Measurements from ENCODE around the gene UBE2K.
"Not testable (repeated sequence)": the region's sequence is repeated elsewhere in the genome, so short reads cannot be mapped to it uniquely, and the experiment has no call there.

Gene UBE2K

DNA sequence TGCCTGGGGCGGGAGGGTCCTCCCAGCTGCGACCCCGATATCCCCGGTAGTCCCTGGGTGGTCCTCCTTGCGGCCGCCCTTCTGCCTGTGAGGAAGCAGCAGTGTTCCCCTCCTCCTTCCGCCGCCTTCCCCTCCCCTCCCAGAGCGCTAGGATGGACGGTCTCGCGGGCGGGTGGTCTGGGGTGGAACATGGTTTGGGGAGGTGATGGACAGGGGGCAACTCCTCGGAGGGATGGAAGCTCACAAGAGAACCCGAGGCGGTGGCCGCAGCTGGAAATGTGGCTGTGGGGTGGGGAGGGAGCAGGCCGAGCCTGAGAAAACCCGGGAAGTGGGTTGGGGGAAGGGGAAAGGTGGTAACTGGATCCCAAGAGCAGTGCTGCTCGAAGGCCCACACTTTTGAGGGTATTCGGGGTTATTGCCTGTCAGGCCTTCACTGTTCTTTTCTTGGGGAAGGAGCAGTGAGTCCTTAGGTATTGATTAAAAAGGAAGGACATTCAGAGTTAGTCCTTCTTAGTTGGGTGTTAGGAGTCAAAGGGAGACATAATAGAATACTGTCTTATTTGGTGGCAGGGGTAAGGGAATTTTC, 581 bp downstream of the UBE2K start:
- DNase-seq: no peak

DNA sequence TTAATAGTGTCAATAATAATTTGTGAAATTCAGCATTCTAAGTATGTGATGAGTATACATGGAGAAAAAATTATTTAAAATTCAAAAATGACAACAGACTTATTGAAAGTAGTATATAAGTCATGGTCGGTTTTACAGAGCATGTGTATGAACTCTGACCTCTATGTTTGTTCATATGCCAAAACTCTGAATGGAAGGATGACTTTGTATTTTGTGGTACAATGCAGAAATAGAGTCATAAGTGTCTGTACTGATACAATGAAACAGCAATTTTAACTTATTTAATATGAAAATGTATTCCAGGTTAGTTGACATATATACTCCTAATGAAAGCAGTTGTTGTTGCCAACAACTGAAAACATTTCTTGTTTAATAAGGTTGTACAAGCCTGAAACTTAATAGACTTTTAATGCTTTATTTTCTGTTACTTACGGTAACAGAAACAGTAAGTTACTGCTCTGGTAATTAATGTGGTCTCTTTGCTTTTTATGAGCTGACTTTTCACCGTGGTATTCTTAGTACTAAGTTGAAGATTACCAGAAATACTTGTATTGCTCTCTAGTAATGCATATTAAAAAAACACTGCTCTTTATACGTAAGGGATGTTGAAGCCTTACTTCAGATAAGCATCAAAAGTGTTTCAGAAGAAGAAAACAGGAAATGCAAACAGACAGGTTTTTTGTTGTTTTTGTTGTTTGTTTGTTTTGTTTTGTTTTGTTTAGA, 1.9 kb downstream of the UBE2K start:
- no peak for DNase-seq

DNA sequence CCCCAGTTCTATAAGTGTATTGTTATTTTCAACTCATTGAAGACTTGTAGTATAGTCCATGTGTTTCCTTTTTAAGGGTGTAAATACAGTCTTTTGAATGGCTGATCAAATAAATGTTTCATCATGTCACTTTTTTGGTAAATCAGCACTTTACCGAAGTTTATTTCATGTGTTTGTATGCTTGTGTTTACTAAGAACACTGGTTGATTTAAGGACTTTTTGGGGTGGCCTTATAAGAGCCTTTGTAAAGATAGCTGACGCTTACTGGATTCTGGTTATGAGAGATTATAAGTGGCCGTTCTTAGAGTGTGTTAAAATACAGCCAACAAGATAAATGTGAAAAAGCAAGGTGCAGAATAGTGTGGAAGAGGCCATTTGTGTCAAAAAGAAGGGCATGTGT, 2.6 kb downstream of the UBE2K start:
- no peak for DNase-seq

DNA sequence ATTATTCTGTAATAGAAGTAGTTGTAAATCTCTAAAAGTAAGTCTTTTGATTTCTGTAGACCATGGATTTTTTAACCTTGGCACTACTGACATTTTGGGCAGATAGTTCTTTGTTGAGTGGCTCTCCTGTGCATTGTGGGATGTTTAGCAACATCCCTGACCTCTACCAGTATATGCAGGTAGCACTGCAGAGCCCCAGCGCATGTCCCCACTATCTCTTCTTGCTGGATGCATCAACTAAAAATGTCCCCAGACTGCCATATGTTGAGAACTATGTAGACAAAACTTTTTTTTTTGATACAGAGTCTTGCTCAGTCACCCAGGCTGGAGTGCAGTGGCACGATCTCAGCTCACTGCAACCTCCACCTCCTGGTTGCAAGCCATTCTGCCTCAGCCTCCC, 4.8 kb downstream of the UBE2K start:
- no peak for DNase-seq

DNA sequence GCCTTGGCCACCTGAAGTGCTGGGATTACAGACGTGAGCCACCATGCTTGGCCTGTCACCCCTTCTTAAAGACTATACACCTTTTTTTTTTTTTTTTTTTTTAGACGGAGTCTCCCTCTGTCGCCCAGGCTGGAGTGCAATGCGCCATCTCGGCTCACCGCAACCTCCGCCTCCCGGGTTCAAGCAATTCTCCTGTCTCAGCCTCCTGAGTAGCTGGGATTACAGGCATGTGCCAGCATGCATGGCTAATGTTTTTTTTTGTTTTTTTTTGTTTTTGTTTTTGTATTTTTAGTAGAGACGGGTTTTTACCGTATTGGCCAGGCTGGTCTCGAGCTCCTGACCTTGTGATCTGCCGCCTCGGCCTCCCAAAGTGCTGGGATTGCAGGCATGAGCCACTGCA, 6.9 kb downstream of the UBE2K start:
- DNase-seq: not testable (repeated sequence)

DNA sequence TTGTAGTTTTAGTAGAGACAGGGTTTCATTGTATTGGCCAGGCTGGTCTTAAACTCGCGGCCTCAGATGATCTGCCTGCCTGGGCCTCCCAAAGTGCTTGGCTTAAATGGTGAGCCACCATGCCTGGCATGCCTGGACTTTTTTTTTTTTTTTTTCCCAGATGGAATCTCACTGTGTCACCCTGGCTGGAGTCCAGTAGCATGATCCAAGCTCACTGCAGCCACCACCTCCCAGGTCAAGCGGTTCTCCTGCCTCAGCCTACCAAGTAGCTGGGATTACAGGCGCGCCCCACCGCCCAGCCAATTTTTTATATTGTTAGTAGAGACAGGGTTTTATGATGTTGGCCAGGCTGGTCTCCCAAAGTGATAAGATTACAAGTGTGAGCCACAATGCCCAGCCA, 8.4 kb downstream of the UBE2K start:
- DNase-seq: no peak

DNA sequence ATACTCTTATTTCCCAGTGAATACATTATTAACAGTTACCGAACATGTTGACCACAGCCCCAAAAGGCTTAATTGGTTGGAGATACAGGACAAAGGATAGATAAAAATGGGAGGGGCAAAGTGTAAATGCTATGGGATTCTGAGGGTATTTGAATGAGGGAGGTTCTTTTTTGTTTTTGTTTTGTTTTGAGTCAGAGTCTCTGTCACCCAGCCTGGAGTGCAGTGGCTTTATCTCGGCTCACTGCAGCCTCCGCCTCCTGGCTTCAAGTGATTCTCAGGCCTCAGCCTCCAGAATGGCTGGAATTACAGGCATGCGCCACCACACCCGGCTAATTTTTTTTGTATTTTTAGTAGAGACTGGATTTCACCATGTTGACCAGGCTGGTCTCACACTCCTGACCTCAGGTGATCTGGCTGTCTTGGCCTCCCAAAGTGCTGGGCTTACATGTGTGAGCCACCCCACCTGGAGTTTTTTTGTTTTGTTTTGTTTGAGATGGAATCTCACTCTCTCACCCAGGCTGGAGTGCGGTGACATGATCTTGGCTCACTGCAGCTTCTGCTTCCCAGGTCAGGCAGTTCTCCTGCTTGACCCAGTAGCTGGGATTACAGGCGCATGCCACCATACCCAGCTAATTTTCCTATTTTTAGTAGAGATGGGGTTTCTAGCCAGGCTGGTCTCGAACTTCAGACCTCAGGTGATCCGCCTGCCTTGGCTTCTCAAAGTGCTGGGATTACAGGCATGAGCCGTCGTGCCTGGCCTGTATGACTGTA, 9.0 kb downstream of the UBE2K start:
- no peak for DNase-seq

DNA sequence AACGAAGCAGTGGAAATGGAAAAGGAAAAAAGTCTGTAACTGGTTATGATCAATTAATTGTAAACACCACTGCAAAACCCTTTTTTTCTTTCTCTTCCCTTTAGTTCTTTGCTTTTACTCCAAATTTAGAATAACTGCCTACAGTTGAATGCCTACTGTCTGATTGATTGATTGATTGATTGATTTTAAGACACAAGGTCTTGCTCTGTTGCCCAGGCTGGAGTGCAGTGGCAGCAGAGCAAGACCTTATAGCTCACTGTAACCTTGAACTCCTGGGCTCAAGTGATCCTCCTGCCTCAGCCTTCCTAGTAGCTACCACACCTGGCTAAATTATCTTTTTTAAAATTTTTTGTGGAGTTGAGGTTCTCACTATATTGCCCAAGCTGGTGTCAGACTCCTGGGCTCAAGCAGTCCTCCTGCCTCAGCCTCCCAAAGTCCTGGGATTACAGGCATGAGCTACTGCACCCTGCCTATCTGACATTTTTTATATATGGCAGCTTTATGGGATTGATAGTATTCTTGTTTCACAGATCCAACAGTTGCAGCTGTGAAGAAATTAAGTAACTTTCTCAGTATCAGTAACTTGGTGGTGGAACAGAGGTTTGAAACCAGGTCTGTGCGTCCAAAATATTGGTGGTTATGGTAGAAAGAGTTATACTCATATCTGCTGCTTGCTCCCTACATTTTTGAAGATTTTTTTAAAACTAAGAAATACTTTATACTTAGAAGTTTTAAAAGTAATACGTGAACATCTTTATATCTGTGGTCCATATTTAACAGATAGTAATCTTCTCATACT, 12.4 kb downstream of the UBE2K start:
- no peak for DNase-seq

DNA sequence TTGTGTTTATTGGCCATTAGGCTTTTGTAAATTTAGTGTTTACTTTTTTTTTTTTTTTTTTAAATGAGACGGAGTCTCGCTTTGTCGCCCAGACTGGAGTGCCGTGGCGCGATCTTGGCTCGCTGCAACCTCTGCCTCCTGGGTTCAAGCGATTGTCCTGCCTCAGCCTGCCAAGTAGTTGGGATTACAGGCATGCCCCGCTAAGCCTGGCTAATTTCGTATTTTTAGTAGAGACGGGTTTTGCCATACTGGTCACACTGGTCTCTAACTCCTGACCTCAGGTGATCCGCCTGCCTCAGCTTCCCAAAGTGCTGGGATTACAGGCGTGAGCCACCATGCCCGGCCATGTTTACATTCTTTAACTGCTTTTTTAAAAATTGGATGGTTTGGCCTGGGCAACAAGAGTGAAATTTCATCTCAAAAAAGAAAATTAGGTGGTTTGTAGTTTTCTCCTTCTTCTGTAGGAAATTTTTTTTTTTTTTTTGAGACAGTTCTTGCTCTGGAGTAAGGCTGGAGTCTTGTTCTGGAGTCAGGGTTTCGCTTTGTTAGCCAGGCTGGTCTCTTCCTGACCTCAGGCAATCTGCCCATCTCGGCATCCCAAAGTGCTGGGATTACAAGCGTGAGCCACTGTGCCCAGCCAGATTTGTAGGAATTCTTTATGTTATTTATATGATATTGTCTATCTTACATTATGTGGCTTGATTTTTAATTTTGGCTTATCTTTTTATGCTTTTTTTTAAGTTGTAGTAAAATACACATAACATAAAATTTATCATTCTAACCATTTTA, 15.1 kb downstream of the UBE2K start:
- DNase-seq: no peak

DNA sequence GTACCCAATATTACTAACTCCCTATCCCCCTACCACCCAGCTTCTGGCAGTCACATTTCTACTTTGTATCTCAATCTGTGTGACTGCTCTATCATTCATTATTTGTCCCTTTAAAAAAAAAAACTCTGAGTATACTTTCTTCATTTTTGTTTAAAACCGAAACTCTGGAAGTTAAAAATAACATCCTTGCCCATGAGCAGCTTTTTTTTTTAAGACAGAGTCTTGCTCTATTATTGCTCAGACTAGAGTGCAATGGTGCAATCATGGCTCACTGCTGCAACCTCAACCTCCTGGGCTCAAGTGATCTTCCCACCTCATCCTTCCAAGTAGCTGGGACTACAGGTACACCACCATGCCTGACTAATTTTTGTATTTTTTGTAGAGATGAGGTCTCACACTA, 15.8 kb downstream of the UBE2K start:
- DNase-seq: no peak

DNA sequence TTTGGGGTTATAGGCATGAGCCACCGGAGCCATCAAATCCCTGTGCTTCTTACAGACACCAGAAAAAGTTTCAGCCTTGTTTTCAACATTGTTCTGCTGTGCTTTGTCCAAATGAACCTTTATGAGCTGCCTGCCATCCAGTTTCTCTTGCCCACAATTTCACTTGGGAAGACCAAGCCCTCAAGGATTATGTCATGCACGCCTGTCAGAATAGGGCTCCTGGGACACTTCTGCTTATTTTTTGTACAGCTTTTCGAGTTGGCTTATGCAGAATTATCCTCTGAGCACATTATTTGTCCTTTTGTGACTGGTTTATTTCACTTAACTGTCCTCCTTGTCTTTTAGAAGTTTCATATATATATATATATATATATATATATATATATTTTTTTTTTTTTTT, 16.2 kb downstream of the UBE2K start:
- DNase-seq: no peak

DNA sequence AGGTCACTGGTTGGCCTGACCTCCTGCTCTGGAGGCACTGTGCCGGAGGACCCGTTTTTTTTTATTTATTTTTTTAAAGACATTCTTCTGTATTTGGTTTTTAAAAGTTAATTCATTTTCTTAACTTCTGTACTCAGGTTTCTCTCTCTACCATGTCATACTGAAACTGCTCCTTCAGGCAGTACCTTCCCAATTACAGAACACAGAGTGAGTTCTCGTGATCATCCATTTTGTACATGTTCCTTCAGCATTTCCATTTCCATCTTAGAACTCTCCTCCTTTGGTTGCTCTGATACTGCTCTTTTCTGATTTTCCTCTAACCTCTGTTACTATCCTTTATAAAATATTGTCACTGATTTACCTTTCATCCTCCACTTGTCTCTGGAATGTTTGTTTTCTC, 17.9 kb downstream of the UBE2K start:
- DNase-seq: no peak

DNA sequence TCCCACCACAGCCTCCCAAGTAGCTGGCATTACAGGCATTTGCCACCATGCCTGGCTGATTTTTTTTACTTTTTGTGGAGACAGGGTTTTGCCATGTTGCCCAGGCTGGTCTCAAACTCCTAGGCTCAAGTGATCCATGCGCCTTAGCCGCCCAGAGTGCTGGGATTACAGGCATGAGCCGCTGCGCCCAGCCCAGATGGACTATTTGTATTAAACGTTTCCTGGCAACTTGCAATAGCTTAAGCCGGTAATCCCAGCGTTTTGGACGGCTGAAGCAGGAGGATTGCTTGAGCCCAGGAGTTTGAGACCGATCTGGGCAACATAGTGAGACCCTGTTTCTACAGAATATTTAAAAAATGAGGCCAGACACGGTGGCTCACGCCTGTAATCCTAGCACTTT, 18.4 kb downstream of the UBE2K start:
- no peak for DNase-seq

DNA sequence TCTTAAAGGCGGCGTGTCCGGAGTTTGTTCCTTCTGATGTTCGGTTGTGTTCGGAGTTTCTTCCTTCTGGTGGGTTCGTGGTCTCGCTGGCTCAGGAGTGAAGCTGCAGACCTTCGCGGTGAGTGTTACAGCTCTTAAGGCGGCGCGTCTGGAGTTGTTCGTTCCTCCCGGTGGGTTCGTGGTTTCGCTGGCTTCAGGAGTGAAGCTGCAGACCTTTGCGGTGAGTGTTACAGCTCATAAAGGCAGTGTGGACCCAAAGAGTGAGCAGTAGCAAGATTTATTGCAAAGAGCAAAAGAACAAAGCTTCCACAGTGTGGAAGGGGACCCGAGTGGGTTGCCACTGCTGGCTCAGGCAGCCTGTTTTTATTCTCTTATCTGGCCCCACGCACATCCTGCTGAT, 19.8 kb downstream of the UBE2K start:
- not testable (repeated sequence) for DNase-seq

DNA sequence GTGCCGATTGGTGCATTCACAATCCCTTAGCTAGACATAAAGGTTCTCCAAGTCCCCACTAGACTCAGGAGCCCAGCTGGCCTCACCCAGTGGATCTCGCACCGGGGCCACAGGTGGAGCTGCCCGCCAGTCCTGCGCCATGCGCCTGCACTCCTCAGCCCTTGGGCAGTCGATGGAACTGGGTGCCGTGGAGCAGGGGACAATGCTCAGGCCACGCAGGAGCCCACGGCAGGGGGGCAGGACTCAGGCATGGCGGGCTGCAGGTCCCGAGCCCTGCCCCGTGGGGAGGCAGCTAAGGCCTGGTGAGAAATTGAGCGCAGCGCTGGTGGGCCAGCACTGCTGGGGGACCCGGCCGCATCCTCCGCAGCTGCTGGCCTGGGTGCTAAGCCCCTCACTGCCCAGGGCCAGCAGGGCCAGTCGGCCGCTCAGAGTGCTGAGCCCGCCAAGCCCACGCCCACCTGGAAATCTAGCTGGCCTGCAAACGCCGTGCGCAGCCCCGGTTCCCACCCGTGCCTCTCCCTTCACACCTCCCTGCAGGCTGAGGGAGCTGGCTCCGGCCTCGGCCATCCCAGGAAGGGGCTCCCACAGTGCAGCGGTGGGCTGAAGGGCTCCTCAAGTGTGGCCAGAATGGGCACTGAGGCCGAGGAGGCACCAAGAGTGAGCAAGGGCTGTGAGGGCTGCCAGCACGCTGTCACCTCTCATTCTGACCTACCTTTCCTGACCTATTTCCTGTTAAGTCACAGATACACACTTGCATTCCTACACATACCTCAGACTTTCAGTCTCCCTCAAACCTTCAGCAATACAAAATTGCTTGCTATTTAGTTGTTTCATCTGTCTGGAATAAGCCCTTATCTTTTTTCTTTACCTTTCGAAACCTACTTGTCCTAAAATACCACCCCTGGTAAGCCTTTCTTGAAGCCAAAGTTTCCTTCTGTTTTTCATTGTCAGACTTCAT, 20.7 kb downstream of the UBE2K start:
- DNase-seq: no peak

DNA sequence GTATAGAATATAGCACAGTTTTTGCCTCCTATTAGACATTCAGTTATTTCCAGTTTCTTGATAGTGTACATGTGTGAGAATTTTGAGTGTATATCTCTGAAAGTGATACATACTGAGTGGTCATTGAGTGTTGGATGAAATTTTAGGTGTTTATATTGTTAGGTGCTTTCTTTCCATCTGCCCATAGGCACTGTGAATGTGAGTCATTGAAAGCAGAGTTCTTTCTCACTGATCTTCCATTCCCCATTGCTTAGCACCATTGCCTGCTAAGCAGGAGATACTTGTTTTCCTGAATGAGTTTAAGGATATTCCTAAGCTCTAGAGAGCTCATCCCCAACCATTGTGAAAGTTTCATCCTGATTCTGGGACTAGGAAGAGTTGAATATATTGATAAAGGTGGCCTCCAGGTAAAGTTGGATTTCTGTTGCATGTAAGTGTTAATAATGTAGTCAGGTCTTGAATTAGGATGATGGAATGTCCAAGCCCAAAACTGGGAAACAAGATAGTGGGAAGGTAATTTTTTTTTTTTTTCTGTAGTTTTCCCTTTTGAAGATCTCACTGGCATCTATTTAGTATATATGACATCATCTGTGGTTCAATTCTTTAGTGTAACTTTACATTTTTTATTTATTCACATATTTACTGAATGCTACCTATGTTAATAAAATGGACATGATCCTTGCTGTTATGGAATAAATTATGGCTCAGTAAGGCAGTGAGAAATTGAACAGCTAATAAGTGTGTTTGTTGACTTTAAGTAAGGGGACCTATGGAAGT, 22.1 kb downstream of the UBE2K start:
- DNase-seq: no peak

DNA sequence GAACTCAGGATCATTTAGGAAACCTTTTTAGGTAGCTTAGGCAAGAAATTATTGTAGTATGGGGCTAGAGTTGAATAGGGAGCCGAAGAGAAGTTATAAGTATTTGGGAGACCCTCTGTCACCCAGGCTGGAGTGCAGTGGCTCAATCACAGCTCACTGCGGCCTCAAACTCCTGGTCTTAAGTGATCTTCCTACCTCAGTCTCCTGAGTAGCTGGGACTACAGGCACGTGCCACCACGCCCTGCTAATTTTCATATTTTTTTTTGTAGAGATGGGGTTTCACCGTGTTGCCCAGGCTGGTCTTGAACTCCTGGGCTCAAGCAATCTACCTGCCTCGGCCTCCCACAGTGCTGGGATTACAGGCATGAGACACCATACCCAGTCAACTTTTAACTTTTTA, 23.3 kb downstream of the UBE2K start:
- DNase-seq: not testable (repeated sequence)

DNA sequence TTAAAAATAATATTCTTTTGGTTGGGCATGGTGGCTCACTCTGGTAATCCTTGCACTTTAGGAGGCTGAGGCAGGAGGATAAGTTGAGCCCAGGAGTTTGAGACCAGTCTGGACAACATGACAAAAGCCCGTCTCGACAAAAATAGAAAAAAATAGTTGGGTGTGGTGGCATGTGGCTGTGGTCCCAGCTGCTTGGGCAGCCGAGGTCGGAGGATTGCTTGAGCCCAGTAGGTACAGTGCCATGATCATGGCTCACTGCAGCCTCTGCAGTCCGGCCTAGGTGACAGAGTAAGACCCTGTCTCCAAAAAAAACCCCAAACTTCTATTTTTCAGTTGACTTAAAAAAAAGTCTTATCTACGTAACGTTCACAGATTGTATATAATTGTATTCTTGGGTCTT, 23.9 kb downstream of the UBE2K start:
- DNase-seq: no peak

DNA sequence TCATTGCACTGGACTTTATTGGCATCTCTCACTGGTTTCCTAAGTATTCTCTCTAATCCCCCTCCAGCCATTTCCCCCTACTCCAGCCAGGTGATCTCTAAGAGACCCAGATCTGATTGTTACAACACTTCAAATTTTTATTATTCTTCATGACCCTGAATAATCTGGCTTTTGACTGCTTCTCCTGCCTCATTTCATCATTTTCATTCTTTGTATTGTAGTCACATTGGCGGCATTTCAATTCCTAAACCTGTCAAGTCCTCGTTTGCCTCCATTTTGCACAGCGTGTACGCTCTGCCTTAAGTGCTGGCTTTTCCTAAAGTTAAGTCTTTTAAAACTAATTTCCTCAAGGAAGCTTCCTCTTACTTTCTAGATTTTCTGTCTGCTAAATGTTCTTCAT, 31.6 kb downstream of the UBE2K start:
- no peak for DNase-seq

DNA sequence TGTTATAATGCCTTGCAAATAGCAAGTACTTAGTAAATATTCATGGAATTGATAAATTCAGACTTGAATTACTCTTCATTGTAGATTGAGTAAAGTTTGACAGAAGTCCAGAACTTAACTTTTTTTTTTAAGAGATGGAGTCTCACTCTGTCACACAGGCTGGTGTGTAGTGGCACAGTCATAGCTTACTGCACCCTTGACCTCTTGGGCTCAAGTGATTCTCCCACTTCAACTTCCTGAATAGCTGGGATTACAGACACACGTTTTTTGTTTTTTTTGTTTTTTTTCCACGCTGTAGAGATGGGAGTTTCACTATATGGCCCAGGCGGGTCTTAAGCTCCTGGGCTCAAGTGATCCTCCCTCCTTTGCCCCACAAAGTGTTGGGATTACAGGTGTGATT, 32.1 kb downstream of the UBE2K start:
- DNase-seq: no peak

DNA sequence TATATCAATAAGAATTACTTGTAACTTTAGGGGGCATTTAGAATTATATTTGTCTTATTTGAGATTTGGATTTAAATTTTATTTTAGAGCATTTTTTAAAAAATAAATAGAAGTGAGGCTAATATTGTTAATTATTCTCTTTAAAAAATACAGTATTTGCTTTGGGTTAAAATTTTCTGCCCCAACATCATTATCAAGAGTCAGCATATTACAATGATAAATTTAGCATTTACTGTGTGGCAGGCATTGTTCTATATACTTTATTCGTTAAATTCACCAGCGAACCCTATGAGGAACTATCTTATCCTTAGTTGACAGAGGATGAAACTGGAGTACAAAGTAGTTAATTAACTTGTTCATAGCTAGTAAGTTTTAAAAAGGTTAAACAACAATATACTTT, 34.0 kb downstream of the UBE2K start:
- DNase-seq: no peak
